Measurements from ENCODE around the gene LBR.

Gene LBR

DNA sequence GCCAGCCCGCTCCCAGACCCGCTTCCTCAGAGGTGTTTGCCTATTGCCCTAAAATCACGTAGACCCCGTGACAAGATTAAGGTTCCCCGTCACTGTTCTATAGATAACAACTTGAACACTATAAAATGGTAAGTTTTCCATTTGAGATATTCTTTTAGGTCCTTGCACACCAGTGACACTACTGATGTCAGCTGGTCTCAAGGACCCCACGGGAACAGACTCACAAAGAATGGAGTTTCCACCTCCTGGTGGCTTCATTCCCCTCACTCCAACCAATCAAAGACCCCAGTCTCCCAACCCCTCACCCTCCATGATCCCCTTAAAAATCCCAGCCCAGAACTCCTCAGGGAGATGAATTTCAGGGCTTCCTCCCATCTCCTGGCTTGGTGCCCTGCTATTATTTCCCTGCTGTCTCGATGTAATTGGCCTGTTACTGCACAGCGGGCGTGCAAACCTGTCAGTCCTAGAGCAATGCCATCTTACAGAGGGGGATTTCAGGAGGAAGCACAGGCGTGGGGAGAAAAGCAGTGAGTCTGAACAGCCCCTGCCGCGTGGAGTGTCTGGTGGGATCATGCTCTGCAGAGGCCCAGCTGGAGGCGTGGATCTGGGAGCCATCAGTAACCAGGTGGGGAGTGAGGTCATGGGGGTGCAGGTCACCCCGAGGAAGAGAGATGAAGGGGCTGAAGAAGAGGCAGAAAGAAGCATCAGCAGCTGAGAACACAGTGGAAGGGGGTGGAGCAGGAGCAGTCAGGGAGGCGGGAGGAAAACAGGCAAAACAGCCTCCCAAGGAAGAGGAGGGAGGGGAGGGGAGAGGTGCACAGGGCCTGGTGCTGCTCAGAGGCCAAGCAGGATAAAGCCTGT lies 35.1 kb upstream of the LBR start:
- Histone ChIP-seq H3K4me1 (ENCODE audit: control insufficient read depth, insufficient read depth, low read length) (peaks cover 29% of the 10 kb centered on the region), H3K4me3 (ENCODE audit: insufficient read depth, low read depth, low read length) (no peak overlapping the region), H3K27me3 (ENCODE audit: control insufficient read depth, insufficient read depth, low read length, poor library complexity, severe bottlenecking) (no peaks in the 10 kb centered on the region), H3K9me3 (ENCODE audit: control insufficient read depth, low read length) (no peaks in the 10 kb centered on the region), H3K36me3 (ENCODE audit: control insufficient read depth, insufficient read depth, low read length) (no peaks in the 10 kb centered on the region), H3K27ac (ENCODE audit: insufficient read depth, low read depth, low read length, poor library complexity, severe bottlenecking) (no peak overlapping the region)
- WGBS, 2 experiments, result 75 to 77% methylated on average over 15 of the region's 15 CpGs

GRCh38 chr1:225462429-225462713 lies 34.5 kb upstream of the LBR start:
- Histone ChIP-seq H3K4me1 (ENCODE audit: control insufficient read depth, insufficient read depth, low read length) (peaks cover 29% of the 10 kb centered on the region), H3K36me3 (ENCODE audit: control insufficient read depth, insufficient read depth, low read length) (no peaks in the 10 kb centered on the region), H3K27me3 (ENCODE audit: control insufficient read depth, insufficient read depth, low read length, poor library complexity, severe bottlenecking) (no peaks in the 10 kb centered on the region), H3K4me3 (ENCODE audit: insufficient read depth, low read depth, low read length) (no peak overlapping the region), H3K9me3 (ENCODE audit: control insufficient read depth, low read length) (no peaks in the 10 kb centered on the region), H3K27ac (ENCODE audit: insufficient read depth, low read depth, low read length, poor library complexity, severe bottlenecking) (no peak overlapping the region)
- 92 to 94% methylated on average over 5 of the region's 5 CpGs for WGBS, 2 experiments

DNA sequence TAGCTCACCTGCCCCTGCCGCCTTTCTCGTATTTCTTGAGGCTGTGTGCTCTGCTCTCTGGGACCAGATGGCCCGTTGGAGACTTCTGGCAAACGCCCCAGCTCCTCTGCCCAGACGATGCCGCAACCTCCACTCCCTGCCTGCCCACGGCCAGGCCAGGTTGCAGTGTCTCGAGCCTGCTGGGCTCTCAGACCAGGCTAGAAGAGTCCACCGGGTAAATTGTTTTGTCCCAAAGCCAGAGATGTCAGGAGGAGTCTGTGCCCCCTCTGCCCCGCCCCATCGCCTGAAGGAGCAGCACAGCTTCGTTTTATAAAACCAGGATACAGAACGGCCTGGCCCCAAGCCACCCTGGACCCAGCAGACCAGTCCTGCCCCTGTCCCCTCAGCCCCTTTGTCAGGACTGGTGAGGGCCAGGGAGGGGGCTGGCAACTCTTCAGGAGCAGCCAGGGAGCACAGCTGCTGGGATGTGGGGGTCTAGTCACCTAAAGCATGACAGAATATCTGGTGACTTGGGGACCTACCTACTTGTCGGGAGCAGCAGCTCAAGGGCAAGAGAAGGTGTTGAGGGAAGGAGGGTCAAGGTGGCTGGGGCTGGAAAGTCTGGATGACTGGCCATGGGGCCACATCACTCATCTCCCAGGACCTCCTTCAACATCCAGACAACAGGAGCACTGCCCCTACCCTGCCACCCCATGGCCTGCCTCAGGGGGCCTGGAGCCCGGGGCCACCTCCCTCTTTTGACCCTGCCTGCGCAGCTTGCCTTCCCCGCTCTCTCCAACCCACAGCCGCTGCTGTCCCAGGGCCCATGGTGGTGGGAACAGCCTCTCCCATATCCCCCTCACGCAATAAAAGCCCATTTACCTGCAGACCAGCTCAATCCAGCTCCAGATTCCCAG lies 33.9 kb upstream of the LBR start:
- Histone ChIP-seq H3K36me3 (ENCODE audit: control insufficient read depth, insufficient read depth, low read length) (no peaks in the 10 kb centered on the region), H3K27me3 (ENCODE audit: control insufficient read depth, insufficient read depth, low read length, poor library complexity, severe bottlenecking) (no peaks in the 10 kb centered on the region), H3K27ac (ENCODE audit: insufficient read depth, low read depth, low read length, poor library complexity, severe bottlenecking) (no peak overlapping the region), H3K4me1 (ENCODE audit: control insufficient read depth, insufficient read depth, low read length) (peaks cover 29% of the 10 kb centered on the region), H3K4me3 (ENCODE audit: insufficient read depth, low read depth, low read length) (no peak overlapping the region), H3K9me3 (ENCODE audit: control insufficient read depth, low read length) (no peaks in the 10 kb centered on the region)
- 90 to 91% methylated on average over 19 of the region's 19 CpGs for WGBS, 2 experiments

- H3K27ac ChIP-seq (ENCODE audit: insufficient read depth, low read depth, low read length, poor library complexity, severe bottlenecking), result no peak overlapping the region
- no peaks in the 10 kb centered on the region for H3K9me3 ChIP-seq (ENCODE audit: control insufficient read depth, low read length)
- H3K4me3 ChIP-seq (ENCODE audit: insufficient read depth, low read depth, low read length), result no peak overlapping the region
- H3K36me3 ChIP-seq (ENCODE audit: control insufficient read depth, insufficient read depth, low read length), result no peaks in the 10 kb centered on the region
- H3K27me3 ChIP-seq (ENCODE audit: control insufficient read depth, insufficient read depth, low read length, poor library complexity, severe bottlenecking), result no peaks in the 10 kb centered on the region
- 81 to 82% methylated on average over 8 of the region's 8 CpGs for WGBS, 2 experiments
- peaks cover 29% of the 10 kb centered on the region for H3K4me1 ChIP-seq (ENCODE audit: control insufficient read depth, insufficient read depth, low read length)
These were observed 33.1 kb upstream of the LBR start for GRCh38 chr1:225460737-225461532.

DNA sequence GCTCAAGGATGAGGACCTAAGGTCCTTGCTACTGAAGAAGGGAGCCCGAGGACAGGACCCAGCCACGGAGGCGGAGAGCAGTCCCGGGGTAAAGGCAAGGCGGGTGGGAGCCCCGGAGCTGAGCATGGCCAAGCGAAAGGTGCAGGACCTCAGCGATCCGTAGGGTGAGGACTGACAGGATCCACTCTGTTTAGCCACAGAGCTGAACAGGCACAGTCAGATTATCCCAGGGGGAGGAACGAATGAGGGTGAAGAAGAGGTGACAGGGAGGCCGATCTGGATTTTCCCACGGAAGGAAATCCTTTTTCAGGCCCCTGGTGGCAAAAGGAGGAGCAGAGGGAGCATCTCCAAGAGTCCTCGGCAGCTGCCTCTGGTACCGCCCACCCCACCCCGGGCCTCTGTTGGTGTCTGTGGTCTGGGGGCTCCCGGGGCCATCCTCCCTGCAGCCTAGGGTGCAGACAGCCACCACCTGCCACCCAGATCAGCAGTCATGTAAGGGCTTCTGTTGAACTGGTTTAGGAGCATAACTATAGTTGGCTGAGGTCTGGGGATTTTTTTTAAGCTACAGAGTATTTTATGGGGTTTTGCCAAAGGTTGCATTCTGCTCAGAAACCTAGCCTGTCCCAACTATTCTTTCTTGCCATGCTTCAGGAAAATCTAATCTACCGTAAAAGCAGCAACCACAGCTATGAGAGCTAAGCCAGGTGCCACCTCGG lies 32.3 kb upstream of the LBR start:
- WGBS, 2 experiments, result 78 to 82% methylated on average over 18 of the region's 18 CpGs
- Histone ChIP-seq H3K4me1 (ENCODE audit: control insufficient read depth, insufficient read depth, low read length) (peaks cover 27% of the 10 kb centered on the region), H3K36me3 (ENCODE audit: control insufficient read depth, insufficient read depth, low read length) (no peaks in the 10 kb centered on the region), H3K4me3 (ENCODE audit: insufficient read depth, low read depth, low read length) (no peak overlapping the region), H3K27ac (ENCODE audit: insufficient read depth, low read depth, low read length, poor library complexity, severe bottlenecking) (no peak overlapping the region), H3K9me3 (ENCODE audit: control insufficient read depth, low read length) (no peaks in the 10 kb centered on the region), H3K27me3 (ENCODE audit: control insufficient read depth, insufficient read depth, low read length, poor library complexity, severe bottlenecking) (no peaks in the 10 kb centered on the region)

DNA sequence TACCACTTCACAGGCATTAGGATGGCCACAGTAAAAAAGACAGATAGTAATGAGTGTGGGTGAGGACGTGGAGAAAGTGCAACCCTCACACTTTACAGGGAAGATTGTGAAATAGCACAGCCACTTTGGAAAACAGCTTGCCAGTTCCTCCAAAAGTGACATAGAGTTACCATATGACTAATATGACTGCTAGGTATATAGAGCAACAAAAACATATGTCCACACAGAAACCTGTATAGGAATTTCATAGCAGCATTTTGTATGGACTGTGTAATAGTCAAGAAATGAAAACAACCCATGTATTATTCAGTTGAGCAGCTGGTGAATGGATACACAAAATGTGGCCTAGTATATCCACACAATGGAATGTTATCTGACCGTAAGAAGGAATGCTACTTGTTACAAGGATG lies 30.4 kb upstream of the LBR start:
- Histone ChIP-seq H3K4me3 (ENCODE audit: insufficient read depth, low read depth, low read length) (no peak overlapping the region), H3K27ac (ENCODE audit: insufficient read depth, low read depth, low read length, poor library complexity, severe bottlenecking) (no peak overlapping the region), H3K36me3 (ENCODE audit: control insufficient read depth, insufficient read depth, low read length) (no peaks in the 10 kb centered on the region), H3K9me3 (ENCODE audit: control insufficient read depth, low read length) (no peaks in the 10 kb centered on the region), H3K4me1 (ENCODE audit: control insufficient read depth, insufficient read depth, low read length) (peaks cover 13% of the 10 kb centered on the region), H3K27me3 (ENCODE audit: control insufficient read depth, insufficient read depth, low read length, poor library complexity, severe bottlenecking) (no peaks in the 10 kb centered on the region)
- 83 to 90% methylated on average over 2 of the region's 2 CpGs for WGBS, 2 experiments

DNA sequence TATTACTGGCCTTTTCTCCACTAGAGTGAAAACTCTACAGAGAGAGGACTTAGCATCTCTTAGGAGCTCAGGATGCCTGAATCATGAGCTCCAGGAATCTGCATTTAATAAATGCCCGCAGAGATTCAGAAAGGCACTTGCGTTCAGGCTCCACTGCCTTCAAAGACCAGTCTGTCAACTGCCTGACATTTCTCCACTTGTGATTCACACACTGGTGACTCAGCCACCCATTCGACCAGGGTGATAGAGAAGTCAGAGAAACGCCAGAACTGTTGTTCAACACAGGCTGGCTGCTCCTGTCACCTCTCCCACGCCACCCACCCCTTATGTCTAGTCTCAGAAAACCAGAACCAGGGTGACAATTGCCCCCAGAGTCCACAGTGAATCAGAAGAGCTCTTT lies 26.9 kb upstream of the LBR start:
- no peaks in the 10 kb centered on the region for H3K27me3 ChIP-seq (ENCODE audit: control insufficient read depth, insufficient read depth, low read length, poor library complexity, severe bottlenecking)
- 72 to 81% methylated on average over 5 of the region's 5 CpGs for whole genome bisulfite sequencing, 2 experiments
- H3K4me1 ChIP-seq (ENCODE audit: control insufficient read depth, insufficient read depth, low read length), result no peaks in the 10 kb centered on the region
- no peaks in the 10 kb centered on the region for H3K9me3 ChIP-seq (ENCODE audit: control insufficient read depth, low read length)
- H3K27ac ChIP-seq (ENCODE audit: insufficient read depth, low read depth, low read length, poor library complexity, severe bottlenecking), result no peak overlapping the region
- no peak overlapping the region for H3K4me3 ChIP-seq (ENCODE audit: insufficient read depth, low read depth, low read length)
- no peaks in the 10 kb centered on the region for H3K36me3 ChIP-seq (ENCODE audit: control insufficient read depth, insufficient read depth, low read length)

GRCh38 chr1:225453797-225454648 lies 26.2 kb upstream of the LBR start:
- Histone ChIP-seq H3K27me3 (ENCODE audit: control insufficient read depth, insufficient read depth, low read length, poor library complexity, severe bottlenecking) (no peaks in the 10 kb centered on the region), H3K27ac (ENCODE audit: insufficient read depth, low read depth, low read length, poor library complexity, severe bottlenecking) (no peak overlapping the region), H3K4me1 (ENCODE audit: control insufficient read depth, insufficient read depth, low read length) (no peaks in the 10 kb centered on the region), H3K36me3 (ENCODE audit: control insufficient read depth, insufficient read depth, low read length) (no peaks in the 10 kb centered on the region), H3K9me3 (ENCODE audit: control insufficient read depth, low read length) (no peaks in the 10 kb centered on the region), H3K4me3 (ENCODE audit: insufficient read depth, low read depth, low read length) (no peak overlapping the region)
- WGBS, 2 experiments, result 88 to 92% methylated on average over 5 of the region's 5 CpGs

DNA sequence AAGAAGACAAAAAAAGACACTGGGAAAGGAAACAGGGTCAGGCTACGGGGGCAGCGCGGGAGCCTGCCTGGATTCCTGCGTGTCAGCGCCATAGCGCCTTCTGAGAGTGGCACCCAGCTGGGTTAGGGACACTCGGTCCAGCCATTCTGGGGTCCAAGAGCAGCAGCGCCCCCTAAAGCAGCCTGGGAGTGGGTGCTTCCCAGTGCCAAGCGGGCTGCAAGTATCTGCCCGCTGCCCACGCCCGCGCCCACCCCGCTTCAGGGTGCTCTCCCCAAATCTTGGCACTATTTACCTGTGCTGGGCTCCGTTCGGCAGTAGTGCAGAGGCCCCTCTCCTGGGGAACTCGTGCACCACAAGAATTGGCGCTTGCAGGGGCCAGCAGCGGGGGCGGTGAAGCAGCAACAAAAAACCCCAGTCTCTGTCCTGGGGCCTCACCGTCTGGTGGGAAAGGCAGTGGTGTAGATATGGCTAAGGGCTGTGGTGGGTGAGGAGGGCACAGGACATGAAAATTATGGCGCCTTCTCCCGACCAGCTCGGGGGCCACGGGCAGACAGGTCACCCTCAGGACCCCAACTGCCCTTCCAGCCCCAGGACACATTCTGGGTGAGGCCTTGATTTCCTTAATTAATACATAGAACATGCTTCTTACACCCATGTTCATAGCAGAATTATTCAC lies 24.1 kb upstream of the LBR start:
- no peaks in the 10 kb centered on the region for H3K9me3 ChIP-seq (ENCODE audit: control insufficient read depth, low read length)
- WGBS, 2 experiments, result 93 to 94% methylated on average over 25 of the region's 25 CpGs
- H3K27me3 ChIP-seq (ENCODE audit: control insufficient read depth, insufficient read depth, low read length, poor library complexity, severe bottlenecking), result no peaks in the 10 kb centered on the region
- H3K4me1 ChIP-seq (ENCODE audit: control insufficient read depth, insufficient read depth, low read length), result peaks cover 3% of the 10 kb centered on the region
- H3K4me3 ChIP-seq (ENCODE audit: insufficient read depth, low read depth, low read length), result no peak overlapping the region
- no peak overlapping the region for H3K27ac ChIP-seq (ENCODE audit: insufficient read depth, low read depth, low read length, poor library complexity, severe bottlenecking)
- H3K36me3 ChIP-seq (ENCODE audit: control insufficient read depth, insufficient read depth, low read length), result no peaks in the 10 kb centered on the region

Data from ectodermal cell (in vitro differentiated cells).